NCI-H1417 treated with DMSO at 0.1 percent for 48 hours (cell line): Measurements from ENCODE around the gene CDC14C.

ENCODE experiments used
- DNase-seq: peaks from one replicate; lab custom pipeline; 2025; lab: John Stamatoyannopoulos, UW

CDC14C gene

GRCh38 chr7:48976253-48976652 lies 51.9 kb downstream of the CDC14C start:
- DNase-seq = no peak

GRCh38 chr7:48976850-48977249 lies 52.5 kb downstream of the CDC14C start:
- DNase-seq = no peak
